Measurements from ENCODE around the gene RAB39A.
A peak's percentile ranks its signal among the peaks of the same experiment; 100 is the strongest.
"Not testable (repeated sequence)": the region's sequence is repeated elsewhere in the genome, so short reads cannot be mapped to it uniquely, and the experiment has no call there.

RAB39A gene

GRCh38 chr11:107928046-107928766 is at the start of gene RAB39A:
Gene RAB39A, plus strand, starts transcription at chr11:107928448. Its CDS starts 121 bp downstream, at chr11:107928569.
- DNase-seq (ENCODE audit: insufficient read length, low spot score) (peak; percentile 94), FAIRE-seq (peak; percentile 73)

DNA sequence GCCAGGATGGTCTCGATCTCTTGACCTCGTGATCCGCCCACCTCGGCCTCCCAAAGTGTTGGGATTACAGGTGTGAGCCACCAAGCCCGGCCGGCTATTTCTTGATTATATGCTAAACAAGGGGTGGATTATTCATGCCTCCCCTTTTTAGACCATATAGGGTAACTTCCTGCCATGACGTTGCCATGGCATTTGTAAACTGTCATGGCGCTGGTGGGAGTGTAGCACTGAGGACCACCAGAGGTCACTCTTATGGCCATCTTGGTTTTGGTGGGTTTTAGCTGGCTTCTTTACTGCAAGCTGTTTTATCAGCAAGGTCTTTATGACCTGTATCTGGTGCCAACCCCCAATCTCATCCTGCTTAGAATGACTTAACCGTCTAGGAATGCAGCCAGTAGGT is 46.8 kb upstream of the RAB39A start:
- not testable (repeated sequence) for DNase-seq (ENCODE audit: insufficient read length, low spot score); FAIRE-seq

DNA sequence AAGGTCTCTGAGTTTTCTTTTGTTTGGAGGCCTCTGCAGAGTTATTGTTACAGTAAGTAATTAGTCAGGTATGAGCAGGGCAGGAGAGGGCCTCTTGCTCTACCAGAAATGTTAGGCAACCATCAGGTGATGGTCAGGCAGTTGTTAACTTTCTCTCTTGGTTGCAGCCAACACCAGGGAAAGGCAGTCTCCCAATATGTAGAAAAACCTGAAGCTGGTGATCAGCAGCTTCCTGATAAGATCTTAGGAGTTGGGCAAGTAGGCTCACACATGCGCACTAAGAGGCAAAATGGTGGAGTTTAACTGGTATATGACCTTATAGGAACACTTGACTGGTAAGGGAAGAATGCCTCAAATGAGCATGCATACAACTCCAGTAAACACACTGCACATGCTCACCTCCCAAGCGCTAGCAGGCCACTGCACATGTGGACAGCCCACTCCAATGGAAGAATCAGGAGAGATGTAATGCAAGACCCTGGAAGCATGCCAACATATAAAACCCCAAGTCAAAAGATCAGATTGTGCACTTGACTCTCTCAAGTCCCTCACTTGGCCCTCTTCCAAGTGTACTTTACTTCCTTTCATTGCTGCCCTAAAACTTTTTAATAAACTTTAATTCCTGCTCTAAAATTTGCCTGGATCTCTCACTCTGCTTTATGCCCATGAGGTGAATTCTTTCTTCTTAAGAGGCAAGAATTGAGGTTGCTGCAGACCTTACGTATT is 46.0 kb upstream of the RAB39A start:
- DNase-seq (ENCODE audit: insufficient read length, low spot score): no peak
- no peak for FAIRE-seq

- FAIRE-seq: peak; percentile 80
- DNase-seq (ENCODE audit: insufficient read length, low spot score): peak; percentile 23
Observed at GRCh38 chr11:107898270-107898669, 30.0 kb upstream of the RAB39A start.

GRCh38 chr11:107908211-107908610 is 20.0 kb upstream of the RAB39A start:
- DNase-seq (ENCODE audit: insufficient read length, low spot score) (no peak), FAIRE-seq (no peak)

DNA sequence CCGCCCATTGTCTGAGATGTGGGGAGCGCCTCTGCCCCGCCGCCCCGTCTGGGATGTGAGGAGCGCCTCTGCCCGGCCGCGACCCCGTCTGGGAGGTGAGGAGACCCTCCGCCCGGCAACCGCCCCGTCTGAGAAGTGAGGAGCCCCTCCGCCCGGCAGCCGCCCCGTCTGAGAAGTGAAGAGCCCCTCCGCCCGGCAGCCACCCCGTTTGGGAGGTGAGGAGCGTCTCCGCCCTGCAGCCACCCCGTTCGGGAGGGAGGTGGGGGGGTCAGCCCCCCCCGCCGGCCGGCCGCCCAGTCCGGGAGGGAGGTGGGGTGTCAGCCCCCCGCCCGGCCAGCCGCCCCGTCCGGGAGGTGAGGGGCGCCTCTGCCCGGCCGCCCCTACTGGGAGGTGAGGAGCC is 15.8 kb upstream of the RAB39A start:
- DNase-seq (ENCODE audit: insufficient read length, low spot score); FAIRE-seq: not testable (repeated sequence)

GRCh38 chr11:107915229-107915628 is 13.0 kb upstream of the RAB39A start:
- FAIRE-seq (no peak), DNase-seq (ENCODE audit: insufficient read length, low spot score) (no peak)

- DNase-seq (ENCODE audit: insufficient read length, low spot score) (peak; percentile 40), FAIRE-seq (peak; percentile 53)
Observed at GRCh38 chr11:107916671-107917241, 11.5 kb upstream of the RAB39A start.

- FAIRE-seq (no peak), DNase-seq (ENCODE audit: insufficient read length, low spot score) (no peak)
Observed at GRCh38 chr11:107921997-107922396, 6.3 kb upstream of the RAB39A start.

- not testable (repeated sequence) for FAIRE-seq
Observed at GRCh38 chr11:107923519-107923918, 4.7 kb upstream of the RAB39A start.

GRCh38 chr11:107924306-107924705 is 3.9 kb upstream of the RAB39A start:
- FAIRE-seq: no peak
- DNase-seq (ENCODE audit: insufficient read length, low spot score): no peak

More at GRCh38 chr11:107923519-107923918, 4.7 kb upstream of the RAB39A start:
- not testable (repeated sequence) for DNase-seq (ENCODE audit: insufficient read length, low spot score)

DNA sequence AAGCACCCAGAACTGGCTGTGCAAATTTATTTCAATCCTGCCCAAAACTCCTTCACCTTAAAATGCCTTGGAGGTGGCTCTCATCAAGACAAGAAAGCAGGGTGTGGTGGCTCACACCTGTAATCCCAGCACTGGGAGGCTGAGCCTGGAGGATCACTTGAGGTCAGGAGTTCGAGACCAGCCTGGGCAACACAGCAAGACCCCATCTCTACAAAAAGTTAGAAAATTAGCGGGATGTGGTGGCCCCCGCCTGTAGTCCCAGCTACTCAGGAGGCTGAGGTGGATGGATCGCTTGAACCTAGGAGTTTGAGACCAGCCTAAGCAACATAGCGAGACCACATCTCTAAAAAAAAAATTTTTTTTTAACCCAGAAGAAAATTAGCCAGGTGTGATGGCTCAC is 689 bp upstream of the RAB39A start:
- FAIRE-seq (no peak), DNase-seq (ENCODE audit: insufficient read length, low spot score) (no peak)

DNA sequence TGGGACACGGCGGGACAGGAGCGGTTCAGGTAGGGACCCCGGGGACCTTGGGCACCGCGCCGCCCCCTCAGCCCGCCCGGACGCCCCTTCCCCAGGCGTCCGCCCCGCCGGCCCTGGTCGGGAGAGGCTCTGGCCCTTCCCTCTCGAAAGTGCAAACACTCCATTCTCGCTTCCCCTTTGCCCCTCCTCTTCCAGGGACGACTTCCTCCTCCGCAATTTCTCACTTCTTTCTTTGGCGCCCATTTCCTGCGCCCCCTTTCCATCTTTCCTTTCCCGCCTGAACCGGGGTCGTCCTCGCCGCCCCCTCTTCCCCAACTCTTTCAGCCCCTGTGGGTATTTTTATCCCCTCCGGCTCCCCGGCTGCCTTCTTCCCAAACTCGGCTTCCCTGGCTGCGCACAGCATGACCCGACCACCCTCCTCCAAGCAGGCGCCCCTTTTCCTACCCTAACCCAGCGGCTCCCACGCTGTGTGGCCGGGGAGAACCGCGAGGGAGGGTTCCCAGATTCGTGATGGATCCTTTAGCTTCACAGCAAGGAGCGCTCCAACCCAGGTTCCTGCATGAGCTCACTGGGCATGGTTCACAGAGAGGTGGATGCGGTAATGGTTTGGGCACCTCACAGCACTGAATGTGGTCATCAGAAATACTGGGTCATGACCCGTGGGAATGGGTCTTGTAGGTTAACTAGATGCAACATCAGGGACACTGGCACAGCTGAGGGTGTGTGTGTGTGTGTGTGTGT is 689 bp downstream of the RAB39A start:
- DNase-seq (ENCODE audit: insufficient read length, low spot score) (no peak), FAIRE-seq (peak; percentile 58)

GRCh38 chr11:107929611-107930200 is 1.5 kb downstream of the RAB39A start:
- FAIRE-seq (no peak), DNase-seq (ENCODE audit: insufficient read length, low spot score) (no peak)

- no peak for FAIRE-seq
- no peak for DNase-seq (ENCODE audit: insufficient read length, low spot score)
Observed at GRCh38 chr11:107931206-107931605, 3.0 kb downstream of the RAB39A start.

DNA sequence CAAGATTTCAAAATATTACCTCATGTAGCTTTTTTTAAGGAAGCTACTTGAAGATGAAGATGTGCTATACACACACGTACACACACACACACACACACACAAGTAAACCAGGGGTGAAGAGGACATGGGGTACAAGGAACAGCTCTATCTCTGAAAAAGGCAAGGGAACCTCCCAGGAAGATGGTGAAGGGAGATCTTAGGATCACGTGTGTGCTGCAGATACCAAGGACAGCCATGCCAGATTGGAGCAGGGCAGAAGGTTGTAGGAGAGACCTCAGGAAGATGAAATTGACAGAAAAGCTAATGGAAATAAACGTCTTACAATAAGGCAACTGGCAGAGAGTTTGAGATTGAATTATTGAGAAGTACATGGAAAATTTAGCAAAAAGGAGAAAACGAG is 19.7 kb downstream of the RAB39A start:
- DNase-seq (ENCODE audit: insufficient read length, low spot score) (no peak), FAIRE-seq (no peak)

- not testable (repeated sequence) for FAIRE-seq
Observed at GRCh38 chr11:107948328-107948727, 20.1 kb downstream of the RAB39A start.

DNA sequence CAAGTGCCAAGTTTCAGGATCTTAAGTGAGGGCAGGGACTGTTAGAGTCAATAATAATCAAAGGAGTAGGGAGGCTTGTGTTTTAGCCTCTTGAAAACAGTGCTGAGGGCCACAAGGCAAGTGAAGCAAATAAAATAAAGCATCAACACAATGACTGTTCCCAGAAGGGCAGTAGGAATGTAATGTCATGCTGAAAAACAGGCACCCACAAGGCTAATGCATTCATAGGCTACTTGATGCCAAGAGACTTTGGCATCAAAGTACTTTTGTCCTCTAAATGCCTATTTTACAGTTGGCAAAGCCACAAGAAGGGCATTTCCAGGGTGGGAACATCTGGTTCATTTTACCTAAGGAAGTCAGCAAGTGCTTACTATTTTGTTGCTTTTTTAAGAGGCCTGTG is 22.9 kb downstream of the RAB39A start:
- DNase-seq (ENCODE audit: insufficient read length, low spot score) (no peak), FAIRE-seq (no peak)

More at GRCh38 chr11:107948328-107948727, 20.1 kb downstream of the RAB39A start:
- DNase-seq (ENCODE audit: insufficient read length, low spot score): not testable (repeated sequence)

GRCh38 chr11:107953446-107953845 is 25.2 kb downstream of the RAB39A start:
- FAIRE-seq (no peak), DNase-seq (ENCODE audit: insufficient read length, low spot score) (no peak)

DNA sequence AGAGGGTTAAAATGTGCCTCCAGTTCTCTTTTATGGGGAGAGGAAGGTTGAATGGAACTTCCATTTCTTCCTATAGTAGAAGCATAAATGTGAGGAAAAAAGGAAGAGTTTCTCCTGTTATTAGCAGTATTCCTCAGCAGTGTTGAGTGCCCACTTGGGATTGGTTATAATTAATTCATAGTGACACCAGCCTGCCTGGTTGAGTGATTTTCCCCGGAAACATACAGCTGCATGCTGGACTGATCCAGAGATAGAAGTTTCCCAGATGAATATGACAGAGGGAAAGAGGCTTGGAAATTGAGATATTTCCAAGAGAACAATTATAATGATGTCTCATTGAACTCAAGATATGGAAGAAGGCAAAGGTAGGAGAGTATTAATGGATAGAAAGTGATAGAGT is 28.3 kb downstream of the RAB39A start:
- DNase-seq (ENCODE audit: insufficient read length, low spot score) (no peak), FAIRE-seq (no peak)

Measured in GM19239 (cell line).